HepG2 (cell line): ENCODE measurements around the gene WSB1. TPM values are rescaled to one million over a fixed set of nuclear protein-coding genes. Genes with fewer than 3 reads are reported as not detected.

Source experiments
- AGO1 ChIP-seq: fragments of 200-400 bp; formaldehyde crosslinking; IDR thresholded peaks from 2 replicates; pipeline ENCODE4 v1.6.1; 2017; ENCODE audit warnings: mild to moderate bottlenecking, low read depth, low read length, moderate library complexity; ENCODE audit not compliant: poor library complexity, severe bottlenecking
- BHLHE40 ChIP-seq: IDR thresholded peaks from 2 replicates; pipeline ENCODE4 v1.6.1; 2011; ENCODE audit warnings: low read length, improper control_type of control experiment
- CHCHD3 ChIP-seq: sonication (generic); formaldehyde crosslinking; IDR thresholded peaks from 2 replicates; pipeline ENCODE4 v1.8.0; 2022; ENCODE audit warnings: mild to moderate bottlenecking, missing genetic modification reagents, moderate library complexity
- GMEB1 ChIP-seq: sonication (generic); formaldehyde crosslinking; IDR thresholded peaks from 2 replicates; pipeline ENCODE4 v1.5.1; 2020; ENCODE audit warnings: missing genetic modification reagents, mild to moderate bottlenecking, borderline replicate concordance
- HOXA5 ChIP-seq: sonication (generic); formaldehyde crosslinking; IDR thresholded peaks from 2 replicates; pipeline ENCODE4 v1.4.0; 2020; ENCODE audit warnings: missing genetic modification reagents
- MTF2 ChIP-seq: sonication (generic); formaldehyde crosslinking; IDR thresholded peaks from 2 replicates; pipeline ENCODE4 v1.5.0; 2020; ENCODE audit warnings: missing genetic modification reagents, borderline replicate concordance
- NFRKB ChIP-seq: fragments of 450-650 bp; IDR thresholded peaks from 2 replicates; pipeline ENCODE4 v1.6.1; 2017
- NR1H2 ChIP-seq: sonication (generic); formaldehyde crosslinking; IDR thresholded peaks from 2 replicates; pipeline ENCODE4 v1.8.1; 2022; ENCODE audit warnings: low read depth, missing genetic modification reagents, borderline replicate concordance
- PHF20 ChIP-seq: sonication (generic); formaldehyde crosslinking; IDR thresholded peaks from 2 replicates; pipeline ENCODE4 v1.5.0; 2020; ENCODE audit warnings: mild to moderate bottlenecking, missing genetic modification reagents
- RBAK ChIP-seq: sonication (generic); formaldehyde crosslinking; IDR thresholded peaks from 2 replicates; pipeline ENCODE4 v1.5.1; 2020; ENCODE audit warnings: mild to moderate bottlenecking, missing genetic modification reagents
- RELA ChIP-seq: sonication (generic); formaldehyde crosslinking; IDR thresholded peaks from 2 replicates; pipeline ENCODE4 v1.4.0; 2020; ENCODE audit warnings: missing genetic modification reagents
- SP4 ChIP-seq: sonication (generic); formaldehyde crosslinking; IDR thresholded peaks from 2 replicates; pipeline ENCODE4 v1.8.1; 2023; ENCODE audit warnings: mild to moderate bottlenecking, missing genetic modification reagents
- SRF ChIP-seq: IDR thresholded peaks from 2 replicates; pipeline ENCODE4 v1.6.1; 2011; ENCODE audit warnings: mild to moderate bottlenecking, low read depth, low read length, moderate library complexity
- TFDP1 ChIP-seq: IDR thresholded peaks from 2 replicates; pipeline ENCODE4 v1.6.1; 2016; ENCODE audit warnings: missing compliant biosample characterization, missing genetic modification reagents, borderline replicate concordance
- WIZ ChIP-seq: sonication (generic); formaldehyde crosslinking; IDR thresholded peaks from 2 replicates; pipeline ENCODE4 v1.5.1; 2020; ENCODE audit warnings: mild to moderate bottlenecking, missing genetic modification reagents
- ZFY ChIP-seq: sonication (generic); formaldehyde crosslinking; IDR thresholded peaks from 2 replicates; pipeline ENCODE4 v1.4.0; 2020; ENCODE audit warnings: missing genetic modification reagents
- ZNF121 ChIP-seq: sonication (generic); formaldehyde crosslinking; IDR thresholded peaks from 2 replicates; pipeline ENCODE4 v1.5.0; 2020; ENCODE audit warnings: mild to moderate bottlenecking, missing genetic modification reagents
- ZNF777 ChIP-seq: sonication (generic); formaldehyde crosslinking; IDR thresholded peaks from 2 replicates; pipeline ENCODE4 v1.4.0; 2020; ENCODE audit warnings: missing genetic modification reagents
- ZNF841 ChIP-seq: sonication (generic); formaldehyde crosslinking; IDR thresholded peaks from 2 replicates; pipeline ENCODE4 v1.8.1; 2023; ENCODE audit warnings: missing genetic modification reagents, borderline replicate concordance
- ZSCAN12 ChIP-seq: sonication (generic); formaldehyde crosslinking; IDR thresholded peaks from 2 replicates; pipeline ENCODE4 v1.9.0; 2021; ENCODE audit warnings: mild to moderate bottlenecking, missing genetic modification reagents
- polyA plus RNA-seq, 8 experiments: library from polyadenylated mRNA; depleted of rRNA in 3 of 8; stranded (reverse) in 7 of 8; unstranded in 1 of 8; fragments of >200 nt; fragmentation: Illumina TruSeq in 4 of 8; extraction: Trizol in 4 of 8; gene quantifications; 2 replicates each; pipeline versions ENCODE4 v1.2.1 to v1.2.3, GENCODE V29; 2011 to 2016; ENCODE audit warnings: low read depth in 4 of 8, missing spikeins in 1 of 8, mixed read lengths in 1 of 8; ENCODE audit not compliant: insufficient read depth in 1 of 8
- total RNA-seq, 5 experiments: library from RNA; depleted of rRNA; stranded (reverse); fragments of >200 nt; fragmentation: Illumina TruSeq; extraction: Trizol; gene quantifications; 2 replicates each; pipeline ENCODE4 v1.2.3, GENCODE V29; 2016; ENCODE audit warnings: low read depth in 1 of 5
- TF ChIP-seq, protein P1 (sequence below): sonication (generic); formaldehyde crosslinking; IDR thresholded peaks from 2 replicates; pipeline ENCODE4 v1.4.0; 2020; ENCODE audit warnings: missing genetic modification reagents, mild to moderate bottlenecking, borderline replicate concordance
- TF ChIP-seq, protein P2 (sequence below): sonication (generic); formaldehyde crosslinking; IDR thresholded peaks from 2 replicates; pipeline ENCODE4 v1.4.0; 2020; ENCODE audit warnings: missing genetic modification reagents

WSB1 gene
- total and polyA plus RNA-seq, 2 of the 13 experiments (the other 11 are each of a cell fraction or from before 2014, with no cell fraction given), result 81.3 to 294 TPM

GRCh38 chr17:27353461-27354050 is 59.6 kb downstream of the WSB1 start (continued):
- TF ChIP-seq, protein P1, sequence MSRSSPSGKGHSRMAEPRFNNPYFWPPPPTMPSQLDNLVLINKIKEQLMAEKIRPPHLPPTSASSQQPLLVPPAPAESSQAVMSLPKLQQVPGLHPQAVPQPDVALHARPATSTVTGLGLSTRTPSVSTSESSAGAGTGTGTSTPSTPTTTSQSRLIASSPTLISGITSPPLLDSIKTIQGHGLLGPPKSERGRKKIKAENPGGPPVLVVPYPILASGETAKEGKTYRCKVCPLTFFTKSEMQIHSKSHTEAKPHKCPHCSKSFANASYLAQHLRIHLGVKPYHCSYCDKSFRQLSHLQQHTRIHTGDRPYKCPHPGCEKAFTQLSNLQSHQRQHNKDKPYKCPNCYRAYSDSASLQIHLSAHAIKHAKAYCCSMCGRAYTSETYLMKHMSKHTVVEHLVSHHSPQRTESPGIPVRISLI, result peak; percentile 9; the same call in 1 of the 2 replicates
- TF ChIP-seq WIZ, result no peak
- peak; percentile 47; the same call in 1 of the 2 replicates for TF ChIP-seq GMEB1 (CRISPR knock-in tag)
- no peak for TF ChIP-seq NR1H2 (CRISPR knock-in tag)
- TF ChIP-seq SP4, result no peak
- no peak for TF ChIP-seq NFRKB
- TF ChIP-seq, protein P2, sequence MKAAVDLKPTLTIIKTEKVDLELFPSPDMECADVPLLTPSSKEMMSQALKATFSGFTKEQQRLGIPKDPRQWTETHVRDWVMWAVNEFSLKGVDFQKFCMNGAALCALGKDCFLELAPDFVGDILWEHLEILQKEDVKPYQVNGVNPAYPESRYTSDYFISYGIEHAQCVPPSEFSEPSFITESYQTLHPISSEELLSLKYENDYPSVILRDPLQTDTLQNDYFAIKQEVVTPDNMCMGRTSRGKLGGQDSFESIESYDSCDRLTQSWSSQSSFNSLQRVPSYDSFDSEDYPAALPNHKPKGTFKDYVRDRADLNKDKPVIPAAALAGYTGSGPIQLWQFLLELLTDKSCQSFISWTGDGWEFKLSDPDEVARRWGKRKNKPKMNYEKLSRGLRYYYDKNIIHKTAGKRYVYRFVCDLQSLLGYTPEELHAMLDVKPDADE (CRISPR knock-in tag), result no peak
- no peak for TF ChIP-seq ZSCAN12 (CRISPR knock-in tag)
- TF ChIP-seq ZFY (CRISPR knock-in tag), result peak; percentile 77
- no peak for TF ChIP-seq AGO1
- TF ChIP-seq ZNF841 (CRISPR knock-in tag), result no peak
- peak; percentile 68 for TF ChIP-seq PHF20 (CRISPR knock-in tag)
- TF ChIP-seq RBAK (CRISPR knock-in tag), result no peak
- TF ChIP-seq SRF, result no peak
- TF ChIP-seq HOXA5, result 0 out of 2 replicates have a peak, but pooled peaks have one; percentile 11
- no peak for TF ChIP-seq CHCHD3 (CRISPR knock-in tag)
- no peak; the same call in 1 of the 2 replicates for TF ChIP-seq MTF2 (CRISPR knock-in tag)
- TF ChIP-seq TFDP1, result peak; percentile 73; the same call in 1 of the 2 replicates
- TF ChIP-seq RELA (CRISPR knock-in tag), result no peak
- TF ChIP-seq ZNF777, result no peak
- TF ChIP-seq ZNF121, result no peak
- no peak for TF ChIP-seq BHLHE40
